ENCODE measurements around the gene H2BK1. TPM values are rescaled to one million over a fixed set of nuclear protein-coding genes. Genes with fewer than 3 reads are reported as not detected.

Gene H2BK1
- total RNA-seq, 2 experiments from 2014 or later = not detected

DNA sequence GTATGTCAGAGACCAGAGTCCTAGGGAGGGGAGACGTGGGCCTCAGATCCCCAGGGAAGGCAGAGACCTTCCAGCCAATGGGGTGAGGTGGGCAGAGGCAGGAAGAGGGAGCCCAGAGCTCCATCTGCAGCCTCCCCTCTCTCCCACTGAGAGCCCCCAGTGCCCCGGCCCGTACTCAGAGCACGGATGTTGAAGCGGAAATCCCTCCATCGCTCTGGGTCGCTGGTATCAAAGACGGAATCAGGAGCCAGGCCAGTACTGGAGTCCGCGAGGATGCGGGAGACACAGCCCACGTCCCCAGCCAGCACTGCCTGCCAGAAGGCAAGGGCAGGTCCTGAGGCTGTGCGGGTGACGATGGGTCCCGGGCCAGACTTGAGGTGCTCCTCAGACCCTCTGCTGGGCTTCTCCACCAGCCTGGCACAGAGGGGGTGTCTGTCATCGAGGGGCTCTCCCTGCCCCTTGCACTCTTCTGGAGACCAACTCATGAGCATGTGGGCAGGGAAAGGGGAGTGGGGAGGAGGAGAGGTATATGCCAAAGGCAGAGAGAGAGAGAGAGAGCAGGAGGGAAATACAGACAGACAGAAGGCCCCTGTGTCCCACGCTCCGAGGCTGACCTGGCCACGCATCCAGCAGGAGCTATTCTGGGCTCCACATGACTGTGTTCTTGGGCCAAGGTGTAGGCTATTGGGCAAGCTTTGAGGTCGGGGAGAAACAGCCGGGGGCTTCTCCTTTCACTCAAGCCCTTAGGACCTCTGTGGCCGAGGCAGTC, 23.5 kb downstream of the H2BK1 start, which contains the start of gene ASB10:
Gene ASB10 (minus strand): TSS at position 611 of the 769 bp plus-strand sequence. CDS start 120 bp downstream, at position 491.
- intact Hi-C loops (cut with DNase I, micrococcal nuclease) = no loop called here
- Mint-ChIP-seq H3K4me3 (no peak within 1 kb of the TSS), H3K9me3 (ENCODE audit: low read depth) (no peaks in the 10 kb centered on the region), H3K36me3 (ENCODE audit: low read depth) (no peaks in the 10 kb centered on the region), H3K27ac (no peak within 1 kb of the TSS), H3K27me3 (no peaks in the 10 kb centered on the region), H3K4me1 (no peaks in the 10 kb centered on the region)
- CTCF ChIA-PET = no interaction called here
- ATAC-seq = no peak
- POLR2A ChIA-PET = interaction anchor here (1.0 kb wide), 1 partner anchor 26 kb away, joined by 3 read pairs; no protein-coding TSS in a partner anchor
- DNase-seq = no peak

DNA sequence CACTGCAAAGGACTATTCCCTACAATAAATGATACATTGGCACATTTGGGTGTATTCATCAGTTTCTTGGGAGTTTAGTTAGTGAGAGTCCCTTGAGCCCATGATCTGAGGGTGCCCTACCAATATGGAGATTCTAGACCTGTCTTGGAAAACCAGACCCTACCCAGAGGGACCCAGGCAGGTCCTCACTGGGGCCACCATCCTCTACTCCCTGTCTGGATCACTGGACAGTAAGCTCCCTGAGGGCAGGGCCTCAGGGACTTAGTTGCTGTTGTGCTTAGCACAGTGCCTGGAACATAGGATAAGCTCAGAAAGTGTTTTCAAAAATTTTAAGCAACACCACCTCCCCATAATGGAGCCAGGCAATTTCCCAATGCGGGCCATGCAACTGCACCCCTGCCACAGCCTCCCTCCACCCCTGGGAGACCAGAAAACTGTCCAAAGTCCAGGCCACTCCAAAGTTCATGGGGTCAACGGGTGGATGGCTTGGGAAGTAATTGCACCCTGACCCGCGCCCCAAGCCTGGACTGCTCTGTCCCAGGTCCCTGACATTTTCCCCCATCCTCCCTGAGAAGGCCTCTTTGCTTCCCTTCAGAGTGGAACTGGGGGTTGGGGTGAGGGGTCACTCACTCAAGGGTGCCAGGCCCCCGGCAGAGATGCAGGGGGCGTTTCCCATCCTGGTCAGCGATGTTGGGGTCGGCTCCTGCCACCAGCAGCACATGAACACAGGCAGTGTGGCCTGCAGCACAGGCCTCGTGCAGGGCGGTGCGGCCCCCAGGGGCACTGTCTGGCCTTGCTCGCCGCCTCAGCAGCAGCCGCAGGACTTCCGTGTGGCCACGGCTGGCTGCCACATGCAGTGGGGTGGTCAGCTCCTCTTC, 24.3 kb downstream of the H2BK1 start:
- no peaks in the 10 kb centered on the region for H3K4me1 Mint-ChIP-seq
- H3K4me3 Mint-ChIP-seq = no peak overlapping the region
- DNase-seq = no peak
- no peaks in the 10 kb centered on the region for H3K36me3 Mint-ChIP-seq (ENCODE audit: low read depth)
- no peak for ATAC-seq
- H3K27ac Mint-ChIP-seq = no peak overlapping the region
- ChIA-PET POLR2A (interaction anchor here (1.0 kb wide), 1 partner anchor 27 kb away, joined by 3 read pairs; no protein-coding TSS in a partner anchor), CTCF (no interaction called here)
- H3K9me3 Mint-ChIP-seq (ENCODE audit: low read depth) = no peaks in the 10 kb centered on the region
- H3K27me3 Mint-ChIP-seq = no peaks in the 10 kb centered on the region
- intact Hi-C loops (cut with DNase I, micrococcal nuclease) = no loop called here

DNA sequence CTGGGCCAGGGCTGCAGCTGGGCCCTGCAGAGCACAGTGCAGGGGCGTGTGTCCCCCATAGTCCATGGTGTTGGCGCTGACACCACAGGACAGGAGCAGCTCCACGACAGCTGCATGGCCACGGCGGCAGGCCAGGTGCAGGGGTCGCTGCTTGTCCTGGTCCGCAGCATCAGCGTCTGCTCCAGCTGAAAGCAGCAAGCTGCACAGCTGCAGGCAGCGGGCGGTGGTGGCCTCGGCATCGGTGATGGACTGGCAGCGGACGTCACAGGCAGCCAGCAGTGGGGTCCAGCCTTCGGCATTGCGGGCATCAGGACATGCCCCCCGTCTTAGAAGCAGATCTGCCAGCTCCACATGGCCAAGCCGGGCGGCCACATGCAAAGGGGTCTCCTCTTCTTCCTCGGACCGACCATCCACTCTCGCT, 29.3 kb downstream of the H2BK1 start:
- Mint-ChIP-seq H3K36me3 (ENCODE audit: low read depth) (no peaks in the 10 kb centered on the region), H3K4me3 (no peak overlapping the region), H3K27ac (no peak overlapping the region), H3K9me3 (ENCODE audit: low read depth) (no peaks in the 10 kb centered on the region), H3K27me3 (peaks cover 5% of the 10 kb centered on the region), H3K4me1 (no peaks in the 10 kb centered on the region)
- ChIA-PET CTCF (no interaction called here), POLR2A (no interaction called here)
- ATAC-seq (no peak), DNase-seq (no peak)
- intact Hi-C loops (cut with DNase I, micrococcal nuclease) = no loop called here

DNA sequence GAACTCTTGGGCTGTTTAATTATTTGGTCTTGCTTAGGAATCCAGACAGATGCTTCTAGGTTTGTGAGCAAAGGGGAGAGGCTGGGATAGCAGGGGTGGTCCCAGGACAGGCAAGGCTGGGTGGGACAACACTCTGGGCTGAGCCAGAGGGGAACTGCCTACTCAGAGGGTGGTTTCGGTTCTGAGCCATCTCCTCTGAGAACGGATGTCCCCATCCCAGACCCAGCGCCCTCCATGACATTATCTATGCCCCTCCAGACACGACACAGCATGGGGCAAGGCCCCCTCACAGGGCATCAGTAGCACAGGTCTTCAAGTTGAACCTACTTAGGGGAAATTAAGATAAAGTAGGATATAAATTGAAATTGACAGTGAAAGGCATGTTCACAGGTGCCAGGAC, 30.3 kb downstream of the H2BK1 start:
- H3K36me3 Mint-ChIP-seq (ENCODE audit: low read depth) = no peaks in the 10 kb centered on the region
- CTCF ChIA-PET = interaction anchor here (1.3 to 1.4 kb wide), 2 partner anchors 11 to 13 kb away, joined by 4 to 5 read pairs; partner anchors contain the start of gene GBX1
- no peak overlapping the region for H3K27ac Mint-ChIP-seq
- H3K4me3 Mint-ChIP-seq = no peak overlapping the region
- H3K9me3 Mint-ChIP-seq (ENCODE audit: low read depth) = no peaks in the 10 kb centered on the region
- intact Hi-C loops (cut with DNase I, micrococcal nuclease) = no loop called here
- ATAC-seq = no peak
- H3K27me3 Mint-ChIP-seq = peaks cover 8% of the 10 kb centered on the region
- no peaks in the 10 kb centered on the region for H3K4me1 Mint-ChIP-seq
- POLR2A ChIA-PET = no interaction called here
- no peak for DNase-seq

DNA sequence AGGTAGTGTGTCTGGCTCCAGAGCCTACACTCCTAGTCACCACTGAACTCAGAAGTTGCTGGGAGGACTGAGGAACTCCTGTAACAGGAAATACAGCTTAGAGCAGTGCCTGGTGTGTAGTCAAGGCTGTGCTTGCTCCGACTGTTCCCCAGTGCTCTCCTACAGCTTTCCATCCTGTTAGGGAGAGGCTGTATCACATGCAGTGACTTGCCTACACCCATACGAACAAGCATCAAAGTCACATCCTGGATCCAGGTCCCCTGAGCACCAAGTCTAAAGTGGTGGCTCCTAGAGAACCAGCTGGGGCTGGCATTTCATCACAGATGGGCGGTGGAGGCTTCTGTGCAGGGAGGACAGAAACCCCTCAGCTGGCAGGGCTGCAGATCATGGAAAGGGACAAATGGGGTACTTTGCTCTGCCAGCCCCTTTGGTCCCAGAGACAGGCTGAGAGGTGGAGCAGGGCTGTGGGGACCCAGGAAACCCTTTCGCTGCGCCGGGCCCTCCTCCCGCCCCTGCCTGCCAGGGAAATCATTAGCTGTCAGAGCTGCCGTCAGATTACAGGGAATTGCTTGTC, 30.9 kb downstream of the H2BK1 start:
- POLR2A ChIA-PET = no interaction called here

DNA sequence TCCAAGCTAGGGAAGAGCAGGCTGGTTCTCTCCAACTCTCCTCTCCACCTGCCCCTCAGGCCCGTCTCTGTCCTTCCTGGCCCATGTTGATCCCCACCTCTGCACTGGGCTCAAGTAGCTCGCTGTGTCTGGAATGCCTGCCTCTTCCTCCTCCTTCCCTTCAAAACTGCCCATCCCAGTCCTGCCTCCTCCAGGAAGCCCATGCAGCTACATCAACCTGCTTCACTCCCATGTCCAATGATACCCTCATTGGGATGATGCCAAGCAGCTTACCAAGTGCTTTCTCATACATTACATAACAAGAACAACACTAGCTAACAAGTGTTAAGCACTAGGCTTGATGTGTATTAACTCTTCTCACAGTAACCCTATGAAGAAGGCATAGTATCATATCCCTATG, 31.5 kb downstream of the H2BK1 start:
- Mint-ChIP-seq H3K36me3 (ENCODE audit: low read depth) (no peaks in the 10 kb centered on the region), H3K9me3 (ENCODE audit: low read depth) (no peaks in the 10 kb centered on the region)
- intact Hi-C loops (cut with DNase I, micrococcal nuclease) = no loop called here

More for the DNA sequence above, 30.9 kb downstream of the H2BK1 start:
- H3K4me3 Mint-ChIP-seq = no peak overlapping the region
- H3K36me3 Mint-ChIP-seq (ENCODE audit: low read depth) = no peaks in the 10 kb centered on the region
- H3K27ac Mint-ChIP-seq = no peak overlapping the region
- DNase-seq (no peak), ATAC-seq (no peak)
- no peaks in the 10 kb centered on the region for H3K4me1 Mint-ChIP-seq
- peaks cover 10% of the 10 kb centered on the region for H3K27me3 Mint-ChIP-seq
- H3K9me3 Mint-ChIP-seq (ENCODE audit: low read depth) = no peaks in the 10 kb centered on the region
- CTCF ChIA-PET = interaction anchor here (0.6 to 1.4 kb wide), 5 partner anchors 10 to 71 kb away, joined by 3 to 5 read pairs (median 4); partner anchors contain the start of gene GBX1
- intact Hi-C loops (cut with DNase I, micrococcal nuclease) = no loop called here

DNA sequence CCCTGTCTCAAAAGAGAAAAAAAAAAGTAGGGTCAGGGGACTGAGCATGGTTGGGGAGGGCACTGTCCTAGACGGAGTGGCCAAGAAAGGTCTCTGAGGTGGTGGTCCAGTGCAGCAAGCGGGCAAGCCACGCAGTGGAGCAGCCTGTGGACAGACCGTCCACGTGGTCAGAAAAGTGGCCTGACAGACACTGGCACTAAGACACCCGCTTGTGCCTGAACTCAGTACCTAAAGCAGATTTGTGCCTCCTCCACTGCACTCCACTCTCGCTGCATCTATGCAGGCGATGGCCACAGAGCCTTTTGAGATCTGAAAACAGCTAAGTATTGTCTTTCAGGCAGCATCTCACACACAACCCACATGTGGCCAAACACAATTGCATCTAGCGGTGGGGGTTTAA, 32.1 kb downstream of the H2BK1 start:
- no peak for ATAC-seq
- no peaks in the 10 kb centered on the region for H3K36me3 Mint-ChIP-seq (ENCODE audit: low read depth)
- H3K4me3 Mint-ChIP-seq = no peak overlapping the region
- H3K27me3 Mint-ChIP-seq = peaks cover 17% of the 10 kb centered on the region
- H3K9me3 Mint-ChIP-seq (ENCODE audit: low read depth) = no peaks in the 10 kb centered on the region
- H3K4me1 Mint-ChIP-seq = no peaks in the 10 kb centered on the region
- DNase-seq = no peak
- intact Hi-C loops (cut with DNase I, micrococcal nuclease) = no loop called here
- ChIA-PET POLR2A (no interaction called here), CTCF (interaction anchor here (0.5 to 1.4 kb wide), 3 partner anchors 11 to 804 kb away, joined by 3 to 5 read pairs (median 3); partner anchors contain the start of gene GBX1)
- no peak overlapping the region for H3K27ac Mint-ChIP-seq

More for the DNA sequence above, 31.5 kb downstream of the H2BK1 start:
- DNase-seq (no peak), ATAC-seq (no peak)
- CTCF ChIA-PET = interaction anchor here (0.5 to 1.4 kb wide), 6 partner anchors 10 to 804 kb away, joined by 3 to 5 read pairs (median 4); partner anchors contain the start of gene GBX1
- Mint-ChIP-seq H3K27me3 (peaks cover 11% of the 10 kb centered on the region), H3K4me1 (no peaks in the 10 kb centered on the region), H3K27ac (no peak overlapping the region), H3K4me3 (no peak overlapping the region)
- POLR2A ChIA-PET = no interaction called here

DNA sequence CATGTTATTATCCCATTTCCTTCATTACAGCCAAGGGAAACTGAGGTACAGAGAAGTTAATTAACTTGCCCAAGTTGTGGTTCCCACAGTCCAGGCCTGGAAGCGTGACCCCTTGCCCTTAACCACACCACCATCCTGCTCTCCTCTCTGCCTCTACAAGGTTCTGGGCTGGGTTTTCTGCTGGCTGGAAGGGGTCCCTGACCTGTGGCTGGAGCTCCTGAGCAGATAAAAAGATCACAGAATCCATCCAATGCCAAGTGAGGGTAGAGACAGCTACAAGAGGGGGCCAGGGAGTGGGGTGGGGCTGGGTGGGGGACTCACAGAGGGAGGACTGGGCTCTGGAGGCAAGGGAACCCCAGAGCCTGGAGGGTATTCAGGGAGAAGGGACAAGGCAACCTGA, 33.0 kb downstream of the H2BK1 start:
- Mint-ChIP-seq H3K36me3 (ENCODE audit: low read depth) (no peaks in the 10 kb centered on the region), H3K27me3 (peaks cover 25% of the 10 kb centered on the region), H3K4me3 (no peak overlapping the region), H3K4me1 (peaks cover 3% of the 10 kb centered on the region), H3K27ac (no peak overlapping the region), H3K9me3 (ENCODE audit: low read depth) (no peaks in the 10 kb centered on the region)
- intact Hi-C loops (cut with DNase I, micrococcal nuclease) = no loop called here
- POLR2A ChIA-PET = no interaction called here
- no peak for ATAC-seq
- DNase-seq = no peak
- CTCF ChIA-PET = interaction anchor here (1.3 to 1.5 kb wide), 2 partner anchors 9 to 66 kb away, joined by 3 to 5 read pairs; partner anchors contain the start of gene GBX1

DNA sequence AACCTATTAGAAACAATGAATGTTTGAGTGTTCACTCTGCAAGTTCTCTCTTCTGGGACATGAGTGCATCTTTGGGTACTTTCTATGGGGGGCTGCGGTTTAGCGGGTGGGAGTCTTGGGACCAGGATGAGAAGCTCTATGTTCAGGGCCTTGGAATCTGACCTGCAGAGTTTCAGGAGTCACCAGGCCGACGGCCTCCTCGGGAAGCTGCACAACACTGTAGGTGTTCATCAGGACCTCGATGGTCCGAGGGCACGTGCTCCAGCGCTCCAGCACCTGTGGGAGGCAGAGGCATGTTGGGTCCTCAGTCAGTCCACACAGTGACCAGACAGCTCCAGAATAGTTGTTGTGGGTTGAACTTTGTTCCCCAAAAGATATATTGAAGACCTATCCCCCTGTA, 33.9 kb downstream of the H2BK1 start:
- H3K36me3 Mint-ChIP-seq (ENCODE audit: low read depth) = no peaks in the 10 kb centered on the region
- H3K4me3 Mint-ChIP-seq = no peak overlapping the region
- H3K27ac Mint-ChIP-seq = no peak overlapping the region
- CTCF ChIA-PET = interaction anchor here (0.6 to 2.1 kb wide), 4 partner anchors 8 to 65 kb away, joined by 3 to 6 read pairs (median 4); partner anchors contain the start of gene GBX1
- H3K27me3 Mint-ChIP-seq = peaks cover 28% of the 10 kb centered on the region
- intact Hi-C loops (cut with DNase I, micrococcal nuclease) = no loop called here
- ATAC-seq = no peak
- H3K4me1 Mint-ChIP-seq = peaks cover 3% of the 10 kb centered on the region
- POLR2A ChIA-PET = no interaction called here
- no peak for DNase-seq
- no peaks in the 10 kb centered on the region for H3K9me3 Mint-ChIP-seq (ENCODE audit: low read depth)

DNA sequence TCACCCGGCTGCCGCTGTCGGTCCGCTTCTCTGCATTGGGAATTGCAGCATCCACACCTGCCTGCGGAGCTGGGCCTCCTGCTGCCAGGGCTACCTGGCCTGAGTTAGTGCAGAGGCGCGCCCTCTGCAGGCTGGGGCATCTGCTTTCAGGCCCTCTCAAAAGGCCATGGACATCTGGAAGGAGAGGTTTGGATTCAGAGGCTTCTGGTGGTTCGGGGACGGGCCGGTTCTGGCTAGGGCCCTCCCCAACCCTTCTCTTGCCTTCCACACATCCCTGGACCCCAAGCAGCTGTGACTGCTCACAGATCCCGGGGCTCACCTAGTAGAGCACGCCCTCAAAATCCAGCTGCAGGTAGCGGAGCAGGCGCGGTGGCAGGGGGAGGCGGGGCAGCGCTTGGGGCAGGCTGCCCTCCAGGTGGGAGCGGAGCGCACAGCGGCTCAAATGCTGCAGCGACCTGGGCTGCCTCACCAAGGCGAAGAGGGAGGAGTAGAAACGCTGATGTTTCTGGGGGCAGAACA, 34.4 kb downstream of the H2BK1 start:
- no peak for ATAC-seq
- Mint-ChIP-seq H3K4me1 (peaks cover 3% of the 10 kb centered on the region), H3K9me3 (ENCODE audit: low read depth) (no peaks in the 10 kb centered on the region), H3K27me3 (peaks cover 34% of the 10 kb centered on the region), H3K27ac (no peak overlapping the region), H3K4me3 (no peak overlapping the region), H3K36me3 (ENCODE audit: low read depth) (no peaks in the 10 kb centered on the region)
- DNase-seq = no peak
- ChIA-PET CTCF (interaction anchor here (0.6 to 2.1 kb wide), 2 partner anchors 10 to 13 kb away, joined by 3 to 6 read pairs; no protein-coding TSS in a partner anchor), POLR2A (no interaction called here)
- intact Hi-C loops (cut with DNase I, micrococcal nuclease) = no loop called here

Measured in activated CD4-positive, alpha-beta T cell treated with anti-CD3 and anti-CD28 coated beads for 36 hours (primary cell).